HepG2 (cell line): ENCODE results near the gene UQCC5. TPM values are rescaled to one million over a fixed set of nuclear protein-coding genes. Genes with fewer than 3 reads are reported as not detected.

Experiments used
- ATAC-seq: fragments of 200-7000 bp; cut with Tn5 transposase; 3 replicates; pipeline ENCODE4 v1.9.1; 2020; ENCODE audit warnings: mild to moderate bottlenecking, moderate library complexity
- BruUV-seq: library from RNA; stranded (reverse); fragments of 400-500 nt; replicated peaks from 2 replicates; lab custom pipeline; 2021; lab: Mats Ljungman, UMichigan
- CTCF ChIA-PET: fragments of 300-600 bp; formaldehyde crosslinking; extraction: SDS; loops from one replicate; lab custom pipeline; 2021; ENCODE audit warnings: low total read pairs, inconsistent platforms, low intra/inter-chr PET ratio; lab: Yijun Ruan, JAX
- POLR2A ChIA-PET: fragments of 350-600 bp; sonication (Branson Sonifier 250); formaldehyde crosslinking; loops from one replicate; lab custom pipeline; 2020; ENCODE audit warnings: antibody characterized with exemption, inconsistent platforms; lab: Yijun Ruan, JAX
- DNase-seq: peaks from one replicate; pipeline ENCODE4 v3.0.0-alpha.2; 2015; ENCODE audit warnings: low spot score
- FAIRE-seq: peaks from 3 replicates; lab custom pipeline; 2011; peaks lifted over from hg19 to GRCh38; lab: Jason Lieb, UNC
- H2AFZ ChIP-seq: one replicate; pipeline ENCODE4 v1.6.1; 2011; ENCODE audit warnings: low read length, inconsistent platforms
- H3K27ac ChIP-seq: fragments of 300-600 bp; 3 replicates; pipeline ENCODE4 v1.8.0; 2011; ENCODE audit warnings: mixed run types, mild to moderate bottlenecking, mixed read lengths, low read length, inconsistent platforms; ENCODE audit not compliant: insufficient read depth; ENCODE audit errors: extremely low read length
- H3K27me3 ChIP-seq, 2 experiments: fragments of 200-600 bp in 1 of 2; 2 replicates in 1 of 2; 3 replicates in 1 of 2; pipeline versions ENCODE4 v1.6.0 to v1.8.0; 2011; ENCODE audit warnings: low read length in 2 of 2, mild to moderate bottlenecking in 2 of 2, moderate library complexity in 2 of 2, inconsistent platforms in 1 of 2; ENCODE audit not compliant: insufficient read depth in 2 of 2, control insufficient read depth in 1 of 2
- H3K36me3 ChIP-seq, 2 experiments: fragments of 200-600 bp in 1 of 2; replicated peaks in 1 of 2; 2 replicates in 1 of 2; 3 replicates in 1 of 2; pipeline versions ENCODE4 v1.5.1 to v1.8.0; 2011; ENCODE audit warnings: low read length in 2 of 2, inconsistent platforms in 1 of 2; ENCODE audit not compliant: insufficient read depth in 2 of 2, control insufficient read depth in 1 of 2
- H3K4me1 ChIP-seq: 2 replicates; pipeline ENCODE4 v1.5.1; 2012; ENCODE audit warnings: low read length, inconsistent platforms; ENCODE audit not compliant: insufficient read depth
- H3K4me2 ChIP-seq: 2 replicates; pipeline ENCODE4 v1.6.0; 2011; ENCODE audit warnings: low read depth, low read length, inconsistent platforms
- H3K4me3 ChIP-seq, 3 experiments: fragments of 200-600 bp in 1 of 3; sonication (generic), shearing (Covaris generic) in 1 of 3; replicated peaks in 1 of 3; 2 replicates each; pipeline ENCODE4 v1.5.1; 2011 to 2016; ENCODE audit warnings: low read length in 3 of 3, inconsistent platforms in 2 of 3, low read depth in 2 of 3, mild to moderate bottlenecking in 2 of 3, control low read depth in 1 of 3, mixed read lengths in 1 of 3; ENCODE audit not compliant: insufficient read depth in 1 of 3
- H3K79me2 ChIP-seq: one replicate; pipeline ENCODE4 v1.6.1; 2011; ENCODE audit warnings: low read length, inconsistent platforms; ENCODE audit not compliant: insufficient read depth
- H3K9ac ChIP-seq: 2 replicates; pipeline ENCODE4 v1.6.0; 2011; ENCODE audit warnings: mild to moderate bottlenecking, low read depth, low read length, inconsistent platforms; ENCODE audit not compliant: insufficient read depth
- H3K9me3 ChIP-seq: 2 replicates; pipeline ENCODE4 v1.5.1; 2012; ENCODE audit warnings: mild to moderate bottlenecking, low read length
- H4K20me1 ChIP-seq: 2 replicates; pipeline ENCODE4 v1.6.0; 2011; ENCODE audit warnings: inconsistent platforms, mild to moderate bottlenecking, low read length, moderate library complexity; ENCODE audit not compliant: insufficient read depth
- GLMP ChIP-seq: sonication (generic); formaldehyde crosslinking; IDR thresholded peaks from 2 replicates; pipeline ENCODE4 v1.9.0; 2021; ENCODE audit warnings: missing genetic modification reagents, mild to moderate bottlenecking, borderline replicate concordance
- HIVEP1 ChIP-seq: sonication (generic); formaldehyde crosslinking; IDR thresholded peaks from 2 replicates; pipeline ENCODE4 v1.4.0; 2020; ENCODE audit warnings: mild to moderate bottlenecking, missing genetic modification reagents
- KLF11 ChIP-seq: IDR thresholded peaks from 2 replicates; pipeline ENCODE4 v1.6.1; 2016; ENCODE audit warnings: missing compliant biosample characterization
- MAFK ChIP-seq, 2 experiments: IDR thresholded peaks in 1 of 2; conservative IDR thresholded peaks in 1 of 2; 2 replicates each; pipeline ENCODE4 v1.6.1; 2011; ENCODE audit warnings: improper control_type of control experiment in 2 of 2, low read length in 2 of 2
- PHB2 ChIP-seq: fragments of 450-650 bp; IDR thresholded peaks from 2 replicates; pipeline ENCODE4 v1.6.1; 2018; ENCODE audit not compliant: partially characterized antibody
- STAT5B ChIP-seq: sonication (generic); formaldehyde crosslinking; IDR thresholded peaks from 2 replicates; pipeline ENCODE4 v1.4.0; 2020; ENCODE audit warnings: missing genetic modification reagents
- YY1 ChIP-seq: IDR thresholded peaks from 2 replicates; pipeline ENCODE4 v1.6.1; 2011; ENCODE audit warnings: low read length, low read depth, moderate library complexity, mild to moderate bottlenecking; ENCODE audit not compliant: insufficient read depth, insufficient replicate concordance
- ZNF160 ChIP-seq: sonication (generic); formaldehyde crosslinking; IDR thresholded peaks from 2 replicates; pipeline ENCODE4 v1.8.0; 2022; ENCODE audit warnings: mild to moderate bottlenecking, inconsistent platforms, missing genetic modification reagents
- ZNF33A ChIP-seq: sonication (generic); formaldehyde crosslinking; IDR thresholded peaks from 2 replicates; pipeline ENCODE4 v1.5.1; 2020; ENCODE audit warnings: missing genetic modification reagents, mild to moderate bottlenecking, moderate library complexity, borderline replicate concordance
- ZNF343 ChIP-seq: sonication (generic); formaldehyde crosslinking; IDR thresholded peaks from 2 replicates; pipeline ENCODE4 v1.4.0; 2020; ENCODE audit warnings: mild to moderate bottlenecking, missing genetic modification reagents
- ZNF660 ChIP-seq: sonication (generic); formaldehyde crosslinking; IDR thresholded peaks from 2 replicates; pipeline ENCODE4 v1.5.1; 2020; ENCODE audit warnings: mild to moderate bottlenecking, low read depth, missing genetic modification reagents, borderline replicate concordance
- WGBS: methylation state at CpG from one replicate; pipeline ENCODE4 v1.1.6; 2017; ENCODE audit warnings: low lambda C conversion rate; 5-methylcytosine and 5-hydroxymethylcytosine counted together
- in situ Hi-C: cut with HindIII; loops from 2 replicates; pipeline ENCODE4 v1.10.0; 2017; ENCODE audit warnings: low pct_unique_long_range_greater_than_20kb; ENCODE audit not compliant: extremely low pct_ligation_motif_present
- intact Hi-C: fragments of 100-400 bp; cut with micrococcal nuclease; formaldehyde crosslinking; loops from one replicate; pipeline ENCODE4 v1.10.0; 2022; ENCODE audit not compliant: unreplicated experiment
- polyA plus RNA-seq, 8 experiments: library from polyadenylated mRNA; depleted of rRNA in 3 of 8; stranded (reverse) in 7 of 8; unstranded in 1 of 8; fragments of >200 nt; fragmentation: Illumina TruSeq in 4 of 8; extraction: Trizol in 4 of 8; gene quantifications; 2 replicates each; pipeline versions ENCODE4 v1.2.1 to v1.2.3, GENCODE V29; 2011 to 2016; ENCODE audit warnings: low read depth in 4 of 8, missing spikeins in 1 of 8, mixed read lengths in 1 of 8; ENCODE audit not compliant: insufficient read depth in 1 of 8
- total RNA-seq, 5 experiments: library from RNA; depleted of rRNA; stranded (reverse); fragments of >200 nt; fragmentation: Illumina TruSeq; extraction: Trizol; gene quantifications; 2 replicates each; pipeline ENCODE4 v1.2.3, GENCODE V29; 2016; ENCODE audit warnings: low read depth in 1 of 5
- TF ChIP-seq, protein P1 (sequence below): sonication (generic); formaldehyde crosslinking; IDR thresholded peaks from 2 replicates; pipeline ENCODE4 v1.4.0; 2020; ENCODE audit warnings: missing genetic modification reagents

The UQCC5 gene
- total and polyA plus RNA-seq, 2 of the 13 experiments (the other 11 are each of a cell fraction or from before 2014, with no cell fraction given) = 15.4 to 29.5 TPM

GRCh38 chr3:52546111-52546901, 9.9 kb downstream of the UQCC5 start (continued):
- TF ChIP-seq, protein P1, sequence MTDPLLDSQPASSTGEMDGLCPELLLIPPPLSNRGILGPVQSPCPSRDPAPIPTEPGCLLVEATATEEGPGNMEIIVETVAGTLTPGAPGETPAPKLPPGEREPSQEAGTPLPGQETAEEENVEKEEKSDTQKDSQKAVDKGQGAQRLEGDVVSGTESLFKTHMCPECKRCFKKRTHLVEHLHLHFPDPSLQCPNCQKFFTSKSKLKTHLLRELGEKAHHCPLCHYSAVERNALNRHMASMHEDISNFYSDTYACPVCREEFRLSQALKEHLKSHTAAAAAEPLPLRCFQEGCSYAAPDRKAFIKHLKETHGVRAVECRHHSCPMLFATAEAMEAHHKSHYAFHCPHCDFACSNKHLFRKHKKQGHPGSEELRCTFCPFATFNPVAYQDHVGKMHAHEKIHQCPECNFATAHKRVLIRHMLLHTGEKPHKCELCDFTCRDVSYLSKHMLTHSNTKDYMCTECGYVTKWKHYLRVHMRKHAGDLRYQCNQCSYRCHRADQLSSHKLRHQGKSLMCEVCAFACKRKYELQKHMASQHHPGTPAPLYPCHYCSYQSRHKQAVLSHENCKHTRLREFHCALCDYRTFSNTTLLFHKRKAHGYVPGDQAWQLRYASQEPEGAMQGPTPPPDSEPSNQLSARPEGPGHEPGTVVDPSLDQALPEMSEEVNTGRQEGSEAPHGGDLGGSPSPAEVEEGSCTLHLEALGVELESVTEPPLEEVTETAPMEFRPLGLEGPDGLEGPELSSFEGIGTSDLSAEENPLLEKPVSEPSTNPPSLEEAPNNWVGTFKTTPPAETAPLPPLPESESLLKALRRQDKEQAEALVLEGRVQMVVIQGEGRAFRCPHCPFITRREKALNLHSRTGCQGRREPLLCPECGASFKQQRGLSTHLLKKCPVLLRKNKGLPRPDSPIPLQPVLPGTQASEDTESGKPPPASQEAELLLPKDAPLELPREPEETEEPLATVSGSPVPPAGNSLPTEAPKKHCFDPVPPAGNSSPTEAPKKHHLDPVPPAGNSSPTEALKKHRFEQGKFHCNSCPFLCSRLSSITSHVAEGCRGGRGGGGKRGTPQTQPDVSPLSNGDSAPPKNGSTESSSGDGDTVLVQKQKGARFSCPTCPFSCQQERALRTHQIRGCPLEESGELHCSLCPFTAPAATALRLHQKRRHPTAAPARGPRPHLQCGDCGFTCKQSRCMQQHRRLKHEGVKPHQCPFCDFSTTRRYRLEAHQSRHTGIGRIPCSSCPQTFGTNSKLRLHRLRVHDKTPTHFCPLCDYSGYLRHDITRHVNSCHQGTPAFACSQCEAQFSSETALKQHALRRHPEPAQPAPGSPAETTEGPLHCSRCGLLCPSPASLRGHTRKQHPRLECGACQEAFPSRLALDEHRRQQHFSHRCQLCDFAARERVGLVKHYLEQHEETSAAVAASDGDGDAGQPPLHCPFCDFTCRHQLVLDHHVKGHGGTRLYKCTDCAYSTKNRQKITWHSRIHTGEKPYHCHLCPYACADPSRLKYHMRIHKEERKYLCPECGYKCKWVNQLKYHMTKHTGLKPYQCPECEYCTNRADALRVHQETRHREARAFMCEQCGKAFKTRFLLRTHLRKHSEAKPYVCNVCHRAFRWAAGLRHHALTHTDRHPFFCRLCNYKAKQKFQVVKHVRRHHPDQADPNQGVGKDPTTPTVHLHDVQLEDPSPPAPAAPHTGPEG (CRISPR knock-in tag) = no peak
- no peak for TF ChIP-seq HIVEP1 (CRISPR knock-in tag)
- TF ChIP-seq ZNF160 (CRISPR knock-in tag) = no peak
- TF ChIP-seq ZNF33A = no peak

- H3K36me3 ChIP-seq = peaks cover 15 to 32% of the 10 kb centered on the region in 2 experiments
- no peak for TF ChIP-seq STAT5B (CRISPR knock-in tag)
- TF ChIP-seq YY1 = no peak
- TF ChIP-seq MAFK (conservative IDR thresholded peaks at IDR 0.05 in 1 of 2, IDR thresholded peaks at IDR 0.05 in 1 of 2; ENCODE audit: low read length in 2 of 2) = 0 out of 4 replicates have a peak, but pooled peaks of 1 of the 2 experiments have one; percentile 9
- TF ChIP-seq ZNF660 = no peak
- no peak for TF ChIP-seq PHB2
- TF ChIP-seq GLMP (CRISPR knock-in tag) = no peak
- TF ChIP-seq ZNF343 = no peak
- no peak for TF ChIP-seq KLF11 (CRISPR knock-in tag)
- TF ChIP-seq, all 625 proteins: peak for 1
- H3K4me2 ChIP-seq = no peak overlapping the region
- in situ Hi-C loops (no loop called here), intact Hi-C loops (no loop called here)
- ChIA-PET CTCF (no interaction called here), POLR2A (no interaction called here)
- H4K20me1 ChIP-seq = no peaks in the 10 kb centered on the region
- H3K9me3 ChIP-seq = no peaks in the 10 kb centered on the region
- no peak overlapping the region for H2AFZ ChIP-seq
- FAIRE-seq (no peak), ATAC-seq (no peak), DNase-seq (no peak)
- H3K9ac ChIP-seq = no peak overlapping the region
- WGBS = 94% methylated on average over 2 of the region's 2 CpGs
- no peak overlapping the region for H3K27ac ChIP-seq
- no peak overlapping the region for H3K4me3 ChIP-seq
- H3K79me2 ChIP-seq = no peaks in the 10 kb centered on the region
- H3K27me3 ChIP-seq = no peaks in the 10 kb centered on the region
- H3K4me1 ChIP-seq = no peaks in the 10 kb centered on the region
- BruUV-seq = no TSS peak
Measured at GRCh38 chr3:52547143-52547542, 10.7 kb downstream of the UQCC5 start.
